Loucy (cell line): Measurements from ENCODE around the gene NUP188.
A peak's percentile ranks its signal among the peaks of the same experiment; 100 is the strongest.

Source experiments
- H2AFZ ChIP-seq: fragments of 200-600 bp; sonication (generic); 2 replicates; pipeline ENCODE4 v1.6.0; 2016; ENCODE audit warnings: antibody characterized with exemption, mild to moderate bottlenecking, low read length, moderate library complexity
- H3F3A ChIP-seq: fragments of 200-600 bp; 2 replicates; pipeline ENCODE4 v1.6.0; 2016; ENCODE audit warnings: antibody characterized with exemption, low read depth, mild to moderate bottlenecking
- H3K27me3 ChIP-seq: fragments of 200-600 bp; sonication (generic); 2 replicates; pipeline ENCODE4 v1.6.1; 2014; ENCODE audit warnings: low read length, mild to moderate bottlenecking; ENCODE audit not compliant: insufficient read depth, poor library complexity, severe bottlenecking
- H3K36me3 ChIP-seq: fragments of 200-600 bp; sonication (generic); 2 replicates; pipeline ENCODE4 v1.6.1; 2016; ENCODE audit warnings: low read length; ENCODE audit not compliant: insufficient read depth
- H3K4me1 ChIP-seq: fragments of 200-600 bp; sonication (generic); 2 replicates; pipeline ENCODE4 v1.5.1; 2014; ENCODE audit warnings: low read length, mild to moderate bottlenecking; ENCODE audit not compliant: insufficient read depth, poor library complexity, severe bottlenecking
- H3K4me2 ChIP-seq: fragments of 200-600 bp; sonication (generic); 2 replicates; pipeline ENCODE4 v1.6.0; 2014; ENCODE audit warnings: antibody characterized with exemption, low read length, low read depth, mild to moderate bottlenecking; ENCODE audit not compliant: poor library complexity, severe bottlenecking
- H3K4me3 ChIP-seq: fragments of 200-600 bp; sonication (generic); 2 replicates; pipeline ENCODE4 v1.5.1; 2014; ENCODE audit warnings: low read length, mild to moderate bottlenecking, mixed read lengths; ENCODE audit not compliant: poor library complexity, severe bottlenecking
- H3K79me2 ChIP-seq: fragments of 200-600 bp; sonication (generic); 2 replicates; pipeline ENCODE4 v1.6.1; 2014; ENCODE audit warnings: low read length; ENCODE audit not compliant: insufficient read depth
- H3K9ac ChIP-seq: fragments of 200-600 bp; sonication (generic); 2 replicates; pipeline ENCODE4 v1.6.0; 2014; ENCODE audit warnings: mild to moderate bottlenecking, low read depth, low read length, moderate library complexity; ENCODE audit not compliant: poor library complexity, severe bottlenecking
- H3K9me2 ChIP-seq: fragments of 200-600 bp; sonication (generic); replicated peaks from 2 replicates; pipeline ENCODE4 v1.6.1; 2016; ENCODE audit warnings: low read depth, low read length, mixed read lengths
- H3K9me3 ChIP-seq: fragments of 200-600 bp; sonication (generic); 2 replicates; pipeline ENCODE4 v1.6.1; 2014; ENCODE audit warnings: mild to moderate bottlenecking, antibody characterized with exemption, low read length, low read depth; ENCODE audit not compliant: insufficient read depth
- H4K20me1 ChIP-seq: fragments of 200-600 bp; sonication (generic); 2 replicates; pipeline ENCODE4 v1.6.0; 2014; ENCODE audit warnings: antibody characterized with exemption, low read length, mild to moderate bottlenecking; ENCODE audit not compliant: insufficient read depth, poor library complexity, severe bottlenecking
- CTCF ChIP-seq: fragments of 200-600 bp; sonication (generic); conservative IDR thresholded peaks from 2 replicates; pipeline ENCODE4 v1.5.1; 2014; ENCODE audit warnings: mild to moderate bottlenecking, antibody characterized with exemption, low read length
- EZH2phosphoT487 ChIP-seq: fragments of 200-600 bp; IDR thresholded peaks from 2 replicates; pipeline ENCODE4 v1.6.1; 2018; ENCODE audit warnings: antibody characterized with exemption, mild to moderate bottlenecking, moderate library complexity, borderline replicate concordance

NUP188 gene

GRCh38 chr9:128902351-128903078, 45.0 kb upstream of the NUP188 start:
- Histone ChIP-seq H3K9ac (peak overlapping the region; percentile 74), H3K4me1 (peaks cover 32% of the 10 kb centered on the region), H3K79me2 (peaks cover 9% of the 10 kb centered on the region; the same call in 1 of the 2 replicates), H3K27me3 (no peaks in the 10 kb centered on the region), H3F3A (no peaks in the 10 kb centered on the region), H3K4me3 (peak overlapping the region; percentile 57), H4K20me1 (no peaks in the 10 kb centered on the region), H2AFZ (no peak overlapping the region), H3K9me2 (no peaks in the 10 kb centered on the region), H3K4me2 (peak overlapping the region; percentile 77), H3K9me3 (no peaks in the 10 kb centered on the region), H3K36me3 (peaks cover 3% of the 10 kb centered on the region; the same call in 1 of the 2 replicates)
- TF ChIP-seq EZH2phosphoT487: no peak
- no peak for TF ChIP-seq CTCF

- Histone ChIP-seq H3K79me2 (peaks cover 9% of the 10 kb centered on the region; the same call in 1 of the 2 replicates), H3K36me3 (peaks cover 8% of the 10 kb centered on the region; the same call in 1 of the 2 replicates), H3K4me2 (peak overlapping the region; percentile 77), H3K4me1 (peaks cover 32% of the 10 kb centered on the region), H3K27me3 (no peaks in the 10 kb centered on the region), H4K20me1 (no peaks in the 10 kb centered on the region), H3F3A (no peaks in the 10 kb centered on the region), H3K9ac (peak overlapping the region; percentile 74), H3K9me3 (no peaks in the 10 kb centered on the region), H2AFZ (no peak overlapping the region), H3K9me2 (no peaks in the 10 kb centered on the region), H3K4me3 (peak overlapping the region; percentile 57)
- TF ChIP-seq EZH2phosphoT487 (no peak), CTCF (no peak)
Observed at GRCh38 chr9:128903079-128903461, 44.4 kb upstream of the NUP188 start.

- Histone ChIP-seq H4K20me1 (no peaks in the 10 kb centered on the region), H3K27me3 (no peaks in the 10 kb centered on the region), H3K9ac (no peak overlapping the region), H3K4me1 (peaks cover 29% of the 10 kb centered on the region), H3K36me3 (peaks cover 16% of the 10 kb centered on the region; the same call in 1 of the 2 replicates), H3K9me2 (no peaks in the 10 kb centered on the region), H3F3A (no peaks in the 10 kb centered on the region), H3K4me2 (no peak overlapping the region), H3K4me3 (no peak overlapping the region), H2AFZ (no peak overlapping the region), H3K79me2 (peaks cover 9% of the 10 kb centered on the region; the same call in 1 of the 2 replicates), H3K9me3 (no peaks in the 10 kb centered on the region)
- TF ChIP-seq CTCF: no peak
- TF ChIP-seq EZH2phosphoT487: no peak
Observed at GRCh38 chr9:128903871-128904620, 43.5 kb upstream of the NUP188 start.
